ENCODE results near the gene ARID5A. TPM values are rescaled to one million over a fixed set of nuclear protein-coding genes. Genes with fewer than 3 reads are reported as not detected.
A peak's percentile ranks its signal among the peaks of the same experiment; 100 is the strongest.

ARID5A gene
- total and polyA plus RNA-seq, 2 experiments from 2014 or later = 5.5 to 7.7 TPM

GRCh38 chr2:96538487-96539214 lies 2.1 kb downstream of the ARID5A start (continued):
- TF ChIP-seq EZH2phosphoT487 (IDR thresholded peaks at IDR 0.05; ENCODE audit: unreplicated experiment) (no peak), ZNF331 (CRISPR knock-in tag; IDR thresholded peaks at IDR 0.05; ENCODE audit: low read depth) (no peak)

GRCh38 chr2:96539215-96539920 lies 2.8 kb downstream of the ARID5A start:
- peak; percentile 23 for DNase-seq (ENCODE audit: low spot score)
- Mint-ChIP-seq H3K4me3 (peak overlapping the region; percentile 82), H3K36me3 (ENCODE audit: low read depth) (peaks cover 5% of the 10 kb centered on the region), H3K9me3 (no peaks in the 10 kb centered on the region), H3K27me3 (ENCODE audit: insufficient read depth, low read depth, poor library complexity) (peaks cover 31% of the 10 kb centered on the region), H3K4me1 (peaks cover 26% of the 10 kb centered on the region), H3K27ac (no peak overlapping the region)
- peaks cover 39% of the 10 kb centered on the region for H3K27me3 ChIP-seq (ENCODE audit: insufficient read depth)
- H3K4me2 ChIP-seq = peak overlapping the region; percentile 93
- no peaks in the 10 kb centered on the region for H3K36me3 ChIP-seq (ENCODE audit: insufficient read depth)
- H3K4me3 ChIP-seq = peak overlapping the region; percentile 77
- no peak overlapping the region for H3K27ac ChIP-seq (ENCODE audit: low read depth)
- peaks cover 5% of the 10 kb centered on the region; the same call in 1 of the 2 replicates for H4K20me1 ChIP-seq (replicated peaks; ENCODE audit: insufficient read depth)
- H3F3A ChIP-seq (replicated peaks; ENCODE audit: low read depth) = 0 out of 2 replicates have a peak, but pooled peaks cover 3% of the 10 kb centered on the region
- ATAC-seq = no peak
- H3K4me1 ChIP-seq (ENCODE audit: insufficient read depth) = peaks cover 20% of the 10 kb centered on the region
- no peaks in the 10 kb centered on the region; the same call in 1 of the 2 replicates for H3K9me2 ChIP-seq (ENCODE audit: insufficient read depth)
- H2AFZ ChIP-seq = no peak overlapping the region
- 0 out of 2 replicates have a peak, but pooled peaks cover 7% of the 10 kb centered on the region for H3K79me2 ChIP-seq (replicated peaks; ENCODE audit: insufficient read depth)
- TF ChIP-seq STAT1 (IDR thresholded peaks at IDR 0.05; ENCODE audit: unreplicated experiment) = no peak
- TF ChIP-seq EZH2 (IDR thresholded peaks at IDR 0.05; ENCODE audit: low read depth, unreplicated experiment) = no peak
- no peak for TF ChIP-seq CTCF (conservative IDR thresholded peaks at IDR 0.05; ENCODE audit: low read depth in 2 of 2)
- no peak for TF ChIP-seq JUNB (IDR thresholded peaks at IDR 0.05; ENCODE audit: unreplicated experiment)
- TF ChIP-seq ZNF331 (CRISPR knock-in tag; IDR thresholded peaks at IDR 0.05; ENCODE audit: low read depth) = no peak
- TF ChIP-seq REST (IDR thresholded peaks at IDR 0.05; ENCODE audit: unreplicated experiment) = no peak
- no peak for TF ChIP-seq NANOG (IDR thresholded peaks at IDR 0.05; ENCODE audit: borderline replicate concordance)
- TF ChIP-seq CREB1 (CRISPR knock-in tag; IDR thresholded peaks at IDR 0.05; ENCODE audit: low read depth) = no peak
- TF ChIP-seq POLR2AphosphoS5 (IDR thresholded peaks at IDR 0.05; ENCODE audit: low read depth) = no peak
- no peak for TF ChIP-seq ETS1 (IDR thresholded peaks at IDR 0.05)
